Activated T-helper 9 cell treated with anti-CD3 and anti-CD28 coated beads, Interleukin-2, amount 50 U/mL, for 16 hours (primary cell): Measurements from ENCODE around the gene MON1B.
"Not testable (repeated sequence)": the region's sequence is repeated elsewhere in the genome, so short reads cannot be mapped to it uniquely, and the experiment has no call there.

Source experiments
- DNase-seq: peaks from one replicate; pipeline ENCODE4 v3.0.0-alpha.2; 2020; ENCODE audit warnings: low read depth

Gene MON1B

DNA sequence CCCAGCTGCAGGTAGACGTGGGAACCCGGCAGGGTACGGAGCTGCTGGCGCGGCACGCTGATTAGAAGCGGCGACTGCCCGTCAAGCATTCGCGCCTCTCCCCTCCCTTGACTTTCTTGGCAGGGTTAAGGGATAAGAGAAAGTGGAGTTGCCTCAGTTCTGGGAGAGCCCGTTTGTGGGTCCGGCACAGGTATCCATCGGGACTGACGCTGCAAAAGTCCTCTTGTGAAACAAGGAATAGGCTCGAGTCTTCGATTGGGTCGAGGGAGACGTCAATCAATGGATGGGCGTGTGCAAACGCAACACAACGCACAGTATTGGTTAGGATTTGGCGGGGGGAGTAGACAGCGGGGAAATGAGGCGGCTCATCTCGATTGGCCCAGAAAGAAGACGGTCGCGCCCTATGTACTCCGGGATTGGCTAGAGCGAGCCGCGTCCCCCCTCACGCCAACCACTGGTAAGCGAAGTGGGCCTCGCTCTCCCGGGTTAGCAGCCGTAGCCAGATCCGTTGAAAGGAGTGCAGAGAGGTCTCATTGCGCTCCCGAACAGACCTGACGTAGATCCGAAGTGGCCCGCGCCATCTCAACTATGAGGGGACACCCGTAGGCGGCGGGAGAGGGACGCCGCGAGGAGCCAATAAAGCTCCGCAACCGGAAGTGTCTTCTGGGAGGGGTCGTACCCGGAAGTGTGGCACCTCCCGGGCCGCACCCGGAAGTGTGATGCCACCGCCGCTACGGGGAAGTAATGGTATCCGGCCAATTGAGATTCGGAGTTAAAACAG, at the start of gene MON1B:
TSS of gene MON1B (plus strand) at position 713 of the 781 bp plus-strand sequence. CDS start 296 bp downstream, outside the sequence.
- peak; percentile 90 for DNase-seq

DNA sequence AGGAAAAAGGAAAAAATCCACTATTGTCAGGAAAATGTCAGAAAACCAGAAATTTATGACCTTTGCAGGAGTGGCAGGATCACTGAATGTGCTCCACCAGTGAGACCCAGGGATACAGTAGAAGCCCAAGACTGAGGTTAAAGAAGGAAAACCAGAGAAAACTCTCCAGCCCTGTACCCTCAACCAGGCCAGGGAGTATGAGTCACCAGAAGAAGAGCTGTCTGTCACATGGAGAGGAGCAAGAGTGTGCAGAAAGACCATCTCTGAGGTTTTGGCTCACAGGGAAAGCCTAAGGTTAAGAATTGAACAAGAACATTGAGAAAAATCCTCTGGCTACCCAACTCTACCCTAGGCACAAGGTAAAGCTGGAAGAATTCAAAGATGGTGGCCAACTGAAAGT, 47.6 kb upstream of the MON1B start:
- no peak for DNase-seq

GRCh38 chr16:77148121-77148520, 42.9 kb upstream of the MON1B start:
- no peak for DNase-seq

GRCh38 chr16:77157346-77158058, 33.5 kb upstream of the MON1B start:
- DNase-seq = no peak

GRCh38 chr16:77158293-77158692, 32.7 kb upstream of the MON1B start:
- DNase-seq = no peak

DNA sequence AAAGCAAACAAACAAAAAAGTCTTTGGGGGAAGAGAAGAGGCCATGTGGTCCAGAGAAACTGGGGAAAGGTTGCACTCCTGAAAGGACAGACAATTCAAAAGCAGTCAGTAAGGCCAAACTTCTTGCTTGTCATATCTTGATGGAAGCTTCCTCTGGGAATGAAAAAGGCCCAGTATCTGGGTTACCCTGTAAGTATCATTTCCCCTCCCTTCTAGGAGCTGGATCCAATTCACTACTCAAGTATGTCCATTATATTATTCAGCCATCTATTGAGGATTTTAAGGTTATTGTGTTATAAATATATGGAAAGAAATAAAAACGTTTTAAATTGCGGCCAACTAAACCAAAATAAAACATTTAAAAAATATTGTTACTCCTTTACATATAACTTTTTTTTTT, 26.0 kb upstream of the MON1B start:
- no peak for DNase-seq

DNA sequence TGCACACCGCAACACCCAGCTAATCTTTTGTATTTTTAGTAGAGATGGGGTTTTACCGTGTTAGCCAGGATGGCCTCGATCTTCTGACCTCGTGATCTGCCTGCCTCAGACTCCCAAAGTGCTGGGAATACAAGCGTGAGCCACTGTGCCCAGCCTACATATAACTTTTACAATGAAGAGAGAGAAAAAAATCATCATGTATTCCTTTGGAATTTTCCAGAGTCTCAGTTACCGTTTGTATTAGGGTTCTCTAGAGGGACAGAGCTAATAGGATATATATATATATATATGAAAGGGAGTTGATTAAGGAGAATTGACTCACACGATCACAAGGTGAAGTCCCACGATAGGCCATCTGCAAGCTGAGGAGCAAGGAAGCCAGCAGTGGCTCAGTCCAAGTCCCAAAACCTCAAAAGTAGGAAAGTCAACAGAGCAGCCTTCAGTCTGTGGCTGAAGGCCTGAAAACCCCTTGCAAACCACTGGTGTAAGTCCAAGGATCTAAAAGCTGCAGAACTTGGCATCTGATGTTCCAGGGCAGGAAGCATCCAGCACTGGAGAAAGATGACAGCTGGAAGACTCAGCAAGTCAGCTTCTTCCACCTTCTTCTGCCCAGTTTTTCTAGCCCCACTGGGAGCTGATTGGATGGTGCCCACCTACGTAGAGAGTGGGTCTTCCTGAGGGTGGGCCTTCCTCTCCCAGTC, 25.3 kb upstream of the MON1B start:
- not testable (repeated sequence) for DNase-seq

DNA sequence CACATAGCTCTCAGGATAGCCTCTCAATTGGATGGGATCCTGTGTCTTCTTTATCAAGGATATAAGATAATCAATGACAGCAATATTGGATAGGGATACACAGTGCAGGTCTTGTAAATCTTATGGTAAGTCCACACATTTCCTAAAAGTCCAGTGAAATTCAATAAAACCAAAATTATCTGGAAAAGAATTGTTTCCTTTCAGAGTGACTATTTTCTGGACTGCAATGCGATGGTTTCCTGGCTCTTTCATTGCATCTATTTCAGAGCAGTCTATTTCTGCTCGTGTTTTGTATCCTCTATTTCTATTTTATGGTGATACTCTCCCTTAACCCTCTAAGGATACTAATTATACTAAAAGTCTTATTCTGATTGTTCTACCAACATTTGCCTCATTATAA, 24.3 kb upstream of the MON1B start:
- no peak for DNase-seq

- DNase-seq = no peak
These were observed 22.1 kb upstream of the MON1B start for GRCh38 chr16:77168901-77169300.

DNA sequence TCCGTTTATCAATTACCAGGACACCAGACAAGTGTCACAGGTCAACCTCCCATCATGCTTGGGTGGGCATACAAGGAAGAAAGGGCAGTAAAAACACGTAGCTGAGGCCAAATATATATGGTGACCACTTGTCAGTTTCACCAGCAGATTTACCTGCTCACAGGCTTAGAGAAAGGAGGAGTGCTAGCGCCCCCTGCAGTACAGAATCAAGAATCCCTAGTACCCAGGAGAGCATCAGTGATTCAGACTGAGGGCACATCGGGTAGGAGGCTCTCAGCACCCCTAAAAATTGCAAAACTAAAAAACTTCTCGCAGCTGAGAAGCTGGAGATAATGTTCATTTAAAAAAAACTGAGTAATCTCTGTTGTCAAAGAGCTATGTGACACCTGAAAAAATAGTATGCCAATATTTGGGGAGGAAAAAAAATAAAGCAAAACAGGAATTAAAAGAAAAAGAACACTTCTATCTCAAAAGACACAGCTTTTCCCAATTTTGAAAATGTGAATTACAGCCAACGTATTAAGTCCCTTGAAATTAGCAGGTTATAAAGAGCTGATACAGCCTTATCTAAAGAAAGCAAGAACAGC, 21.2 kb upstream of the MON1B start:
- no peak for DNase-seq

DNA sequence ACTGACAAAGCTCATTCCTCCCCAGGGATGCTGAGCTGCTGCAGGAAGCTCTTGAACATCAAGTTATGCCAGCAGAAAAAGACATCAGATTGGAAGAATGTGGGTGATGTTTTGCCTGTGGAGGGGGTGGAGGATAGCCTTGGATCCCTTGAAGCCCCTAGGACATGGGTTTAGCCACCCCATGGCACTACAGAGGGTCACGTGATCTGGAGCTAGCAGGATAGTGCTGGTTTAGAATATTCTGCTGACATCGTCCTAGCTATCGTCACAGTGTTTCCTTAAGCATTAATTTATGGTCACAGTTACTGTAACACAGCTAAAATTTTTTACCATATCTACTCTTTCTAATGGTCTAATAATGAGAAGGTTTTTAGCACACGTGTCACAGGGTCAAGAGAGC, 20.2 kb upstream of the MON1B start:
- no peak for DNase-seq

DNA sequence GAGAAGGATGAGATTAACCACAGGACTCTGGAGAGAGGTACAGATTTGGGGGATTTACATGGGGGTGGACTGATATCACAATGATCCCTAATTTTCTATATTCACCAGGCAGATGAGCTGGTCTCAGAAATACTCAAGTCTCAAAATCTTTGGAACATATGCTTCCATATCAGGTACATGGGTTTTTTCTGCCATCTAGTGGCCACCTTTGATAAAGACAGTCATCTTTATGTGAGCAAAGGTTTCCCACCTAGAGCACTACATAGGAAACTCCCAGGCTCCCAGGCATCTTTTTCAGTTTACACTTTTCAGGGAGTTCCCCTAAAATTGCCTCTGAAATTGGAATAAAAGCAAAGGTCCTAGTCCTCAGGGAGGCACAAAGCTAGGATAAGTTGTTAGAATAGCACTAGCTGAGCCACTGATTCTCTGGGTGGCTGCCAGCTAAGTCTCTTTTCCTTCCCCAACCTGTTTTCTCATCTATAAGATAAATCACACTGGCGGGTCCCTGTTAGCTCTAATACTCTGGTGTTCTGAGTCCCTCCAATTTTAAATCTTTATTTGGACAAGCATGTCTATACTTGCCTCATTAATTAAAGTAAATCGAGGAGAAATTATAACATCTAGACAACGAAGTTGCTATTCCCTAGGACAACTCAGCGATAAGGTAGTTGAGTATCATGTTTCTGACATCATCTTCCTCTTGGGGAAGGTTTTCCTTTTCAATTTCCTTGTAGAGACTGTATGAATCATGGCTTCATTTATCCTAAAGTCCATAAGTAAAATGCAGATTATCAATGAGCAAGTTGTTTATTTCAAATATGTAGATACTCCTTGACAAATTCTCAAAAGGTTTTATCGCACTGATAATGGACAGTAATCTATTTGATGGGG, 19.0 kb upstream of the MON1B start:
- no peak for DNase-seq

DNA sequence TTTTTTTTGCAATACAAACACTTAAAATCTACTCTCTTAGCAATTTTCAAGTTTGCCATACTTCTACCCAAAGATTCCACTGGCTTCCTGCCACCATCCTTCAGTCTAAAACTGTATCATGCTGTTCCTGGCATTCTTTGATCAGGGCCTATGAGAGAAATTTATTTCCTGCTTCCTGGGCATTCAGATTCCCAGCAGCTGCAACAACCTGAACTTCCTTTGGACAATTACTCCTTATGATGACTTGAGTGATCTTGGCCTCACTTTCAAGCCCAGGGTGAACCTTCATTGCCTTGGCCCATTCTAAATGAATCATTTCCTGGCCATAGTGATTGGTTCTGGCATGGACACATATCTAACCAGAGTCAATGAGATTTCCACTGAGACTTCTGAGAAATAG, 18.0 kb upstream of the MON1B start:
- no peak for DNase-seq

DNA sequence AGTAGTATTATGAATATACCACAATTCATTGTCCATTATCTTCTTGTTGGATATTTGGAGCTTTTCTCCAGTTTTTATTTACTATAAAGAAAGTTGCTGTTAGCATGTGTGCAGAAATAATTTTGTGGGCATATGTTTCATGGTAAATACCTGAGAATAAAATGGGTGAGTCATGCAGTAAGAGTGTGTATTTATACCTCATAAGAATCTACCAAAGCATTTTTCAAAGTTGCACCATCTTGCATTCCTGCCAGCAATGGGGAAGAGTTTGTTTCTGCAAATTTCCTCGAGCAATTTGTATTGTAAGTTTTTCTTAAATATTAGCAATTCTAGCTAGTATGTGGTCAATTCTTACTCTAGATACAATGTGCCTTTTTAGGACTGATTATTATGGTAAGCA, 7.9 kb upstream of the MON1B start:
- DNase-seq = no peak

DNA sequence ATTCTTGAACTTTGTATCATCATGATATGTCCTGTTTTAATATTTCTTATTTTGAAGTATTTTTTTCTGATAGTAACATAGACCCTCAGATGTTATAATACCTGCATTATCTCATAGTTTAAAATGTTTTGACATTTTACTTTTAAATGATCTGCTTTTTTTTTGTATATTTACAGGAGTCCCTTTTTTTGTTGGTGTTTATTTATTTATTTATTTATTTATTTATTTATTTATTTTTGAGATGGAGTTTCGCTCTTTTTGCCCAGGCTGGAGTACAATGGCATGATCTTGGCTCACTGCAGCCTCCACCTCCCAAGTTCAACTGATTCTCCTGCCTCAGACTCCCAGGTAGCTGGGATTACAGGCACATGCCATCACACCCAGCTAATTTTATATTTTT, 4.7 kb upstream of the MON1B start:
- not testable (repeated sequence) for DNase-seq

- DNase-seq = no peak
These were observed 856 bp upstream of the MON1B start for GRCh38 chr16:77190190-77190477.

DNA sequence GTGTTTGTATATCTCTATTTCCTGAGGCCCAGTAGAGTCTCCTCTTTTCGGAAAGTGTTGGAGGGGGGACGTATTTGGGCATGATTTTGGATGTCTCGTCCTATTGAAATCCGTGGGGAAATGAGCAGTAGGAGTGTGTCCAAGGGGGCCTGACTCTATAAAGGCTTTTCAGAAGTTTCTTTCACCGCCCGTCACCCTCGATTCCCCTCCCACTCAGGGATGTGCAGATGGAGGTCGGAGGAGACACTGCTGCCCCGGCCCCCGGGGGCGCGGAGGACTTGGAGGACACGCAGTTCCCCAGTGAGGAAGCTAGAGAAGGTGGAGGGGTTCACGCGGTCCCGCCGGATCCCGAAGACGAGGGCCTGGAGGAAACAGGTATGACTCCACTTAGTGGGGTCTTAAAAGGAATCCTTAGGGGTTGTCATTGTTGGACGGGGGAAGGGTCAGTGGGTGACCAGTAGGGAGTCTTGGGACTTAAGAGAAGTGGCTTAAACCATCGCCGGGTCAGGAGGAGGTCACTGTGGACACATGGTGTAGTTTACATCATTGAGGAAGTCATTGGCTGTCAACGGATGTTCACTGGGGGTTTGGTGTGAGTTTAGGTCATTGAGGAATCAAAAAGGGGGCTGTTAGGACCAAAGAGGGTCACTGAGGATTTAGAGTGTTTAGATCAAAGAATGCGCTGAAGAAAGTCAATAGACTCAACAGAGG, 424 bp downstream of the MON1B start:
- DNase-seq = peak; percentile 19

- no peak for DNase-seq
These were observed 2.4 kb downstream of the MON1B start for GRCh38 chr16:77193377-77193776.

DNA sequence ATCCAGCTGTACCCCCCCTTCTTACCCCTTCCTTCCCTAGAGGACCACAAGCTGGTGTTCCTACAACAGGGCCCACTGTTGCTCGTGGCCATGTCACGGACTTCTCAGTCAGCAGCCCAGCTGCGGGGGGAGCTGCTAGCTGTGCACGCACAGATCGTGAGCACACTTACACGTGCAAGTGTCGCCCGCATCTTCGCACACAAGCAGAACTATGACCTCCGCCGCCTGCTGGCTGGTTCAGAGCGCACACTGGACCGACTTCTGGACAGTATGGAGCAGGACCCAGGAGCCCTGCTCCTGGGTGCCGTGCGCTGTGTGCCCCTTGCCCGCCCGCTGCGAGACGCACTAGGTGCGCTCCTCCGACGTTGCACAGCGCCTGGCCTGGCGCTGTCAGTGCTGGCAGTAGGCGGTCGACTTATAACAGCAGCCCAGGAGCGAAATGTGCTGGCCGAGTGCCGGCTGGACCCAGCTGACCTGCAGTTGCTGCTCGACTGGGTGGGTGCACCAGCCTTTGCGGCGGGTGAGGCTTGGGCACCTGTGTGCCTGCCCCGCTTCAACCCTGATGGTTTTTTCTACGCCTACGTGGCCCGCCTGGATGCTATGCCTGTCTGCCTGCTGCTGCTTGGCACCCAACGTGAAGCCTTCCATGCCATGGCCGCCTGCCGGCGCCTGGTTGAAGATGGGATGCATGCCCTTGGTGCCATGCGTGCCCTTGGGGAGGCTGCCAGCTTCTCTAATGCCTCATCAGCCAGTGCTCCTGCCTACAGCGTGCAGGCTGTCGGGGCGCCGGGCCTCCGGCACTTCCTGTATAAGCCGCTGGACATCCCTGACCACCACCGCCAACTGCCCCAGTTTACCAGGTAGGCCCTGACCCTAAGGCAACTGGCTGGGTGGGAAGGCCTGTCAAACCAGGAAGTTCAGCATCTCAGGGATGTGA, 3.6 kb downstream of the MON1B start:
- no peak for DNase-seq

- no peak for DNase-seq
These were observed 4.4 kb downstream of the MON1B start for GRCh38 chr16:77195411-77195810.
